GF-D8 (cell line): ENCODE results near the gene FAM131C.
"Not testable (repeated sequence)": the region's sequence is repeated elsewhere in the genome, so short reads cannot be mapped to it uniquely, and the experiment has no call there.

Source experiments
- DNase-seq: peaks from one replicate; lab custom pipeline; 2025; lab: John Stamatoyannopoulos, UW

Gene FAM131C

GRCh38 chr1:16073490-16074119 lies at the start of gene FAM131C:
TSS of gene FAM131C (minus strand) at chr1:16073651. CDS start at chr1:16073442, 209 bp downstream.
- DNase-seq = no peak

GRCh38 chr1:16122916-16123315 lies 49.5 kb upstream of the FAM131C start:
- DNase-seq = peak; percentile 76

GRCh38 chr1:16122350-16122881 lies 49.0 kb upstream of the FAM131C start:
- no peak for DNase-seq

- DNase-seq = no peak
These were observed 47.5 kb upstream of the FAM131C start for GRCh38 chr1:16120940-16121410.

GRCh38 chr1:16120407-16120806 lies 47.0 kb upstream of the FAM131C start:
- no peak for DNase-seq

GRCh38 chr1:16119926-16120325 lies 46.5 kb upstream of the FAM131C start:
- no peak for DNase-seq

GRCh38 chr1:16119504-16119903 lies 46.1 kb upstream of the FAM131C start:
- no peak for DNase-seq

- DNase-seq = no peak
These were observed 45.3 kb upstream of the FAM131C start for GRCh38 chr1:16118706-16119105.

- no peak for DNase-seq
These were observed 44.5 kb upstream of the FAM131C start for GRCh38 chr1:16117936-16118335.

- no peak for DNase-seq
These were observed 43.9 kb upstream of the FAM131C start for GRCh38 chr1:16117369-16117768.

- no peak for DNase-seq
These were observed 43.2 kb upstream of the FAM131C start for GRCh38 chr1:16116625-16117024.

- DNase-seq = no peak
These were observed 42.6 kb upstream of the FAM131C start for GRCh38 chr1:16116002-16116401.

- DNase-seq = no peak
These were observed 42.1 kb upstream of the FAM131C start for GRCh38 chr1:16115468-16115983.

GRCh38 chr1:16114527-16115467 lies 41.3 kb upstream of the FAM131C start:
- DNase-seq = no peak

GRCh38 chr1:16112596-16113555 lies 39.4 kb upstream of the FAM131C start:
- DNase-seq = no peak

- DNase-seq = no peak
These were observed 38.5 kb upstream of the FAM131C start for GRCh38 chr1:16111771-16112595.

GRCh38 chr1:16110884-16111283 lies 37.4 kb upstream of the FAM131C start:
- no peak for DNase-seq

- DNase-seq = no peak
These were observed 37.0 kb upstream of the FAM131C start for GRCh38 chr1:16110456-16110855.

GRCh38 chr1:16109571-16109970 lies 36.1 kb upstream of the FAM131C start:
- no peak for DNase-seq

GRCh38 chr1:16107039-16107438 lies 33.6 kb upstream of the FAM131C start:
- not testable (repeated sequence) for DNase-seq

- DNase-seq = no peak
These were observed 28.2 kb upstream of the FAM131C start for GRCh38 chr1:16101623-16102022.
